Coronary artery (tissue), 2 donors: ENCODE data around the gene CEP164.
A peak's percentile ranks its signal among the peaks of the same experiment; 100 is the strongest.
"Not testable (repeated sequence)": the region's sequence is repeated elsewhere in the genome, so short reads cannot be mapped to it uniquely, and the experiment has no call there.

Experiments
- DNase-seq: peaks from one replicate; pipeline ENCODE4 v3.0.0-alpha.2; 2017; ENCODE audit warnings: low spot score
- H3K27ac ChIP-seq, 2 donors: fragments of 200-600 bp; sonication (generic); one replicate each; pipeline ENCODE4 v1.5.1; 2016 to 2019
- H3K4me3 ChIP-seq: fragments of 200-600 bp; sonication (generic); 2 replicates; pipeline ENCODE4 v1.5.1; 2016; ENCODE audit warnings: mild to moderate bottlenecking, moderate library complexity
- CTCF ChIP-seq: fragments of 200-600 bp; sonication (generic); IDR thresholded peaks from one replicate; pipeline ENCODE4 v1.5.1; 2019; ENCODE audit warnings: antibody characterized with exemption

CEP164 gene

DNA sequence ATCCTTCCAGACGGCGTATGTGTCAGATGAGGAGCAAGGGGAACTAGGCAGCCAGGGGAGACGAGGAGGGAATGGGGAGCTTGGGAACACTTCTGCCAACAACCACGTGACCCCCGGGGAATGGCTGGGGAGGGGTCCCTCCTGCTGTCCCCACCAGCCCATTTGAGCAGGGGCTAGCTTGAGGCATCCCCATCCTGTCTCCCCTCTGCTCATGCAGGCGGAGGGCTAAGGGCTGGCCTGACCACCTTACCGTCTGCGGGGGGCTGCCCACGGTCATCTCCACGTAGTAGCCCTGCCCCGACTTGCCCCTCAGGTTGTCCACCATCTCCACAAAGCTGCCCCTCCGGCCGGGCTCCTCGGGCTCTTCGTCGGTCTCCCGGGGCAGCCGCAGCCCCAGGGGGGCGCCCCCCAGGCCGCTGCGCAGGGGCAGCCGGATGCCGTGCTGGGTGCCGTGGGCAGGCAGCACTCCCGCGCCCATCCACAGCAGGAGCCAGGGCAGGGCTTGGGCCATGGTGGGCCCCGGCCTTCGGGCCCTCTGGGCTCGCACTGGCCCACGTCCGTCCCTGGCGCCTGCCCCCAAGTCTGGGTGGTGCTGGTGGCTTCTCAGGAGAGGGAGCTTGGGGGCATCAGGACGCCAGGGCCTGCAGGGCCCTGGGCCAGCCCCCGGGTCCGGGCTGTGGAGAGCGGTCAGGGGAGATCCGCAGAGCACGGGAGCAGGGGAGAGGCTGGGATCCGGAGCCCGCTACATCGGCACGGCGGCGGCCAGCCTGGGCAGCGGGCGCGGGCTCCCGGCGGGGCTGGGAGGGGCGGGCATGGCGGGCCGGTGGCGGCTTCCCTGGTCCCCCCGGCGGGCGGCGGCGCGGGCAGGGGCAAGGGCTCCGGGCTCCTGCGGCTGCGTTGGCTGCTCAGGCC, 12.1 kb upstream of the CEP164 start:
- peak overlapping the region; percentile 97 for H3K4me3 ChIP-seq
- peak overlapping the region in 1 of 2 donors; percentile 82 for H3K27ac ChIP-seq
- DNase-seq: no peak
- TF ChIP-seq CTCF: no peak

GRCh38 chr11:117316197-117316961, 11.3 kb upstream of the CEP164 start, which contains the start of gene BACE1:
TSS of gene BACE1 (minus strand) at chr11:117316256. CDS start at chr11:117315795, 461 bp downstream.
- peak; percentile 87 for DNase-seq

GRCh38 chr11:117318738-117319137, 8.9 kb upstream of the CEP164 start:
- TF ChIP-seq CTCF: no peak
- H3K27ac ChIP-seq: no peak overlapping the region
- H3K4me3 ChIP-seq: no peak overlapping the region
- DNase-seq: no peak

More at GRCh38 chr11:117316197-117316961, 11.3 kb upstream of the CEP164 start, which contains the start of gene BACE1:
- TF ChIP-seq CTCF: no peak
- Histone ChIP-seq H3K4me3 (peak within 1 kb of the TSS; percentile 97), H3K27ac (peak within 1 kb of the TSS in 1 of 2 donors; percentile 82)

DNA sequence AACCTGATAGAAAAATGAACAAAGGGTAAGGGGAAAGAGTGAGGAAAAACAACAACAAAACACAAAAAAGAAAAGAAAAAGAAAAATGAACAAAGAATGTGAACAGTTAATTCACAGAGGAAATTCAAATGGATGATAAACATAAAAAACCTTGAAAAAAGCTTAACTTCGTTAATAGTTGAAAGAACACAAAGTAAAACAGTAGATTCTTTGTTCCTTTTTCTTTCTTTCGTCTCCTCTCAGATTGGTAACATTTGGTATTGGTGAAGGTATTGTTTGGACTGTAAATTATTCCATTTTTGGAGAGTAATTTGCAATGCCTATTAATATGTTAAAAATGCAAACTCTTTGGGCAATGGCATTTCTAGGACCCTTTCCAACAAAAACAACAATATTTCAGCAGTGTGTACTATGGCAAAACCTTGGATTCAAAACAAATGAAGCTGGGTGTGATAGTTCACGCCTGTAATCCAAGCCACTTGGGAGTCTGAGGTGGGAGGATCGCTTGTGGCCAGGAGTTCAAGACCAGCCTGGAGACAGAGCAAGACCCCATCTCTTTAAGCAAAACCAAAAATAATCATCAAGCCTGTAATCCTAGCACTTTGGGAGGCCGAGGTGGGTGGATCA, 8.3 kb upstream of the CEP164 start:
- TF ChIP-seq CTCF: no peak
- no peak for DNase-seq
- H3K27ac ChIP-seq: no peak overlapping the region

GRCh38 chr11:117327255-117327566, 443 bp upstream of the CEP164 start:
- Histone ChIP-seq H3K4me3 (peak overlapping the region; percentile 86), H3K27ac (peak overlapping the region; percentile 73 to 93)
- DNase-seq: not testable (repeated sequence)

More for the DNA sequence above, 8.3 kb upstream of the CEP164 start:
- H3K4me3 ChIP-seq: no peak overlapping the region

DNA sequence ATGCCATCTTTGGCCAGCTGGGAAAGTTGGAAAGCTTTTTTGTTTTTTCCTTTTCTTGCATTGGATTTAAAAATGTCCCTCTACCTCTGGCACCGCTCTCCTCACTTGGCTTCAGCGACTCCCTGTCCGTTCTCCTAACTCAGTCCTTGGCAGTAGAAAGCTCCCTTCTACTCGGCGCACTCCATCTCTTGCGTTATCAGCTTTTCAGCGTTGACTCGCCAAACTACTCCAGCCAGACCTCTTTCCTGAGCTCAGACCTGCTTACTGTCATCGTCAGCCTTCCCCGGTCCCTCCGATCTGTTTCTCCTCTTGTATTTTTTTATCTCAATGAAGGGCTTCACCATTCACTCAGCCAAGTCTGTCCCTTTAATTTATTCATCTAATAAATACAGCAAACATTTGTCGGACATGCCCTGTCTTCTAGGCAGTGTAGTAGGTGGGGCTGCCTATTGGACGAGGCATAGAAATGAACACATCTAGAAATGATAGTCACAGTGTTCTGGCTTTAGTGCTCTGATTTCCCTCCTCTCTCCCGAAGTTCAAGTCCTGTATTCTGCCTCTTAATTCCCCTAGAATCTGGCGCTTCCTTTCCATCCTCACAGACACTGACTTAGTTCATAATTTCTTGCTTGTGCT, 839 bp downstream of the CEP164 start:
- Histone ChIP-seq H3K27ac (peak overlapping the region; percentile 73 to 93), H3K4me3 (peak overlapping the region; percentile 86)
- no peak for DNase-seq
- TF ChIP-seq CTCF: no peak

GRCh38 chr11:117332843-117333242, 5.2 kb downstream of the CEP164 start:
- Histone ChIP-seq H3K4me3 (no peak overlapping the region), H3K27ac (no peak overlapping the region)
- no peak for TF ChIP-seq CTCF
- no peak for DNase-seq
